ENCODE measurements around the gene CENPS. TPM values are rescaled to one million over a fixed set of nuclear protein-coding genes. Genes with fewer than 3 reads are reported as not detected.
"Not testable (repeated sequence)": the region's sequence is repeated elsewhere in the genome, so short reads cannot be mapped to it uniquely, and the experiment has no call there.

The CENPS gene
- polyA plus RNA-seq, 4 donors = 11.3 to 28.3 (median 26.6) TPM

DNA sequence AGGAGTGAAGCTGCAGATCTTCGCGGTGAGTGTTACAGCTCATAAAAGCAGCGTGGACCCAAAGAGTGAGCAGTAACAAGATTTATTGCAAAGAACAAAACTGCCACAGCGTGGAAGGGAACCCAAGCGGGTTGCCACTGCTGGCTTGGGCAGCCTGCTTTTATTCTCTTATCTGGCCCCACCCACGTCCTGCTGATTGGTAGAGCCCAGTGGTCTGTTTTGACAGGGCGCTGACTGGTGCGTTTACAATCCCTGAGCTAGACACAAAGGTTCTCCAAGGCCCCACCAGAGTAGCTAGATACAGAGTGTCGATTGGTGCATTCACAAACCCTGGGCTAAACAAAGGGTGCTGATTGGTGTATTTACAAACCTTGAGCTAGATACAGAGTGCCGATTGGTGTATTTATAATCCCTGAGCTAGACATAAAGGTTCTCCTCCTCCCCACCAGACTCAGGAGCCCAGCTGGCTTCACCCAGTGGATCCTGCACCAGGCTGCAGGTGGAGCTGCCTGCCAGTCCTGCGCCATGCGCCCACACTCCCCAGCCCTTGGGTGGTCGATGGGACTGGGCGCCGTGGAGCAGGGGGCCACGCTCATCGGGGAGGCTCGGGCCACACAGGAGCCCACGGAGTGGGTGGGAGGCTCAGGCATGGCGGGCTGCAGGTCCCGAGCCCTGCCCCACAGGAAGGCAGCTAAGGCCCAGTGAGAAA, 4.3 kb upstream of the CENPS start:
- FAIRE-seq; H3K27me3 ChIP-seq (ENCODE audit: control insufficient read depth in 3 of 3, insufficient read depth in 3 of 3, low read length in 3 of 3); H3K9me3 ChIP-seq (ENCODE audit: control insufficient read depth in 2 of 2, insufficient read depth in 1 of 2, low read depth in 1 of 2, low read length in 1 of 2); DNase-seq; H3K4me3 ChIP-seq (ENCODE audit: low read depth in 1 of 3, low read length in 3 of 3): not testable (repeated sequence)
- Histone ChIP-seq H3K27ac (ENCODE audit: low read depth in 1 of 3, low read length in 2 of 3) (peak overlapping the region in 1 of 3 donors; percentile 48), H3K36me3 (ENCODE audit: control insufficient read depth in 3 of 3, insufficient read depth in 2 of 3, low read depth in 1 of 3, low read length in 3 of 3) (peaks cover 0 to 10% (median 4%) of the 10 kb centered on the region in 3 donors), H3K4me1 (ENCODE audit: control insufficient read depth in 3 of 3, insufficient read depth in 2 of 3, low read depth in 1 of 3, low read length in 2 of 3) (peaks cover 0 to 12% (median 9%) of the 10 kb centered on the region in 3 donors)
- WGBS, 3 donors = 85 to 89% (median 88%) methylated on average over 19 to 21 of the region's 21 CpGs

DNA sequence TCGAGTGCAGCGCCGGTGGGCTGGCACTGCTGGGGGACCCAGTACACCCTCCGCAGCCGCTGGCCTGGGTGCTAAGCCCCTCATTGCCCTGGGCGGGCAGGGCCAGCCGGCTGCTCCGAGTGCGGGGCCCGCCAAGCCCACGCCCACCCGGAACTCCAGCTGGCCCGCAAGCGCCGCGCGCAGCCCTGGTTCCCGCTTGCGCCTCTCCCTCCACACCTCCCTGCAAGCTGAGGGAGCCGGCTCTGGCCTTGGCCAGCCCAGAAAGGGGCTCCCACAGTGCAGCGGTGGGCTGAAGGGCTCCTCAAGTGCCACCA, 3.7 kb upstream of the CENPS start:
- WGBS, 3 donors = 91 to 97% methylated on average over 7 to 21 of the region's 21 CpGs; no CpG with 5 or more reads in 1 of the 3 donors
- not testable (repeated sequence) for DNase-seq; H3K27me3 ChIP-seq (ENCODE audit: control insufficient read depth in 3 of 3, insufficient read depth in 3 of 3, low read length in 3 of 3); H3K4me3 ChIP-seq (ENCODE audit: low read depth in 1 of 3, low read length in 3 of 3); H3K9me3 ChIP-seq (ENCODE audit: control insufficient read depth in 2 of 2, insufficient read depth in 1 of 2, low read depth in 1 of 2, low read length in 1 of 2); FAIRE-seq; H3K36me3 ChIP-seq (ENCODE audit: control insufficient read depth in 3 of 3, insufficient read depth in 2 of 3, low read depth in 1 of 3, low read length in 3 of 3)
- peak overlapping the region in 1 of 3 donors; percentile 48 for H3K27ac ChIP-seq (ENCODE audit: low read depth in 1 of 3, low read length in 2 of 3)
- peaks cover 0 to 15% (median 5%) of the 10 kb centered on the region in 3 donors for H3K4me1 ChIP-seq (ENCODE audit: control insufficient read depth in 3 of 3, insufficient read depth in 2 of 3, low read depth in 1 of 3, low read length in 2 of 3)

- Histone ChIP-seq H3K27ac (ENCODE audit: low read depth in 1 of 3, low read length in 2 of 3) (no peak overlapping the region), H3K4me3 (ENCODE audit: low read depth in 1 of 3, low read length in 3 of 3) (no peak overlapping the region), H3K4me1 (ENCODE audit: control insufficient read depth in 3 of 3, insufficient read depth in 2 of 3, low read depth in 1 of 3, low read length in 2 of 3) (peaks cover 0 to 35% (median 3%) of the 10 kb centered on the region in 3 donors), H3K36me3 (ENCODE audit: control insufficient read depth in 3 of 3, insufficient read depth in 2 of 3, low read depth in 1 of 3, low read length in 3 of 3) (no peaks in the 10 kb centered on the region), H3K27me3 (ENCODE audit: control insufficient read depth in 3 of 3, insufficient read depth in 3 of 3, low read length in 3 of 3) (no peaks in the 10 kb centered on the region), H3K9me3 (ENCODE audit: control insufficient read depth in 2 of 2, insufficient read depth in 1 of 2, low read depth in 1 of 2, low read length in 1 of 2) (no peaks in the 10 kb centered on the region)
- 90 to 92% (median 92%) methylated on average over 5 of the region's 5 CpGs for WGBS, 3 donors
- FAIRE-seq = no peak
- DNase-seq = no peak
These were observed 1.2 kb upstream of the CENPS start for GRCh38 chr1:10428984-10429383.

DNA sequence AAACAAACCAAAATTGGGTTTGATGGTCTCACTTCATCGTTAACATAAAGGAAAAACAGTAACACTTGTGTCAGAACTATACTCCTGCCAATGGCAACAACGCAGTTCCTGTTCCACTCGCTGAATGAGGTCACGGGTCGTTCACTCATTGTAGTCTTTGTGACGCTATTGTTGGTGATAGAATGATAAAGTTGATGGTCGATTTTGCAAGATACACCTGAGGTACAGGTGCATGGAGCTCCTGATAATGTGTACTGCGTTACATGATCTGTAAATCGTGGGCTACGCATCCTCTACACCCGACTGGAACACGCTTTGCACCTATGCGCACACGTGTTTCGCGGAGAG, 391 bp upstream of the CENPS start:
- WGBS, 3 donors = 9 to 19% (median 12%) methylated on average over 16 of the region's 16 CpGs
- DNase-seq (peak in 1 of 2 donors; percentile 35), FAIRE-seq (no peak)
- Histone ChIP-seq H3K27ac (ENCODE audit: low read depth in 1 of 3, low read length in 2 of 3) (peak overlapping the region in 1 of 3 donors; percentile 69), H3K4me1 (ENCODE audit: control insufficient read depth in 3 of 3, insufficient read depth in 2 of 3, low read depth in 1 of 3, low read length in 2 of 3) (peaks cover 0 to 38% (median 0%) of the 10 kb centered on the region in 3 donors), H3K36me3 (ENCODE audit: control insufficient read depth in 3 of 3, insufficient read depth in 2 of 3, low read depth in 1 of 3, low read length in 3 of 3) (no peaks in the 10 kb centered on the region), H3K27me3 (ENCODE audit: control insufficient read depth in 3 of 3, insufficient read depth in 3 of 3, low read length in 3 of 3) (no peaks in the 10 kb centered on the region), H3K9me3 (ENCODE audit: control insufficient read depth in 2 of 2, insufficient read depth in 1 of 2, low read depth in 1 of 2, low read length in 1 of 2) (no peaks in the 10 kb centered on the region), H3K4me3 (ENCODE audit: low read depth in 1 of 3, low read length in 3 of 3) (peak overlapping the region in 2 of 3 donors; percentile 85 to 86)

DNA sequence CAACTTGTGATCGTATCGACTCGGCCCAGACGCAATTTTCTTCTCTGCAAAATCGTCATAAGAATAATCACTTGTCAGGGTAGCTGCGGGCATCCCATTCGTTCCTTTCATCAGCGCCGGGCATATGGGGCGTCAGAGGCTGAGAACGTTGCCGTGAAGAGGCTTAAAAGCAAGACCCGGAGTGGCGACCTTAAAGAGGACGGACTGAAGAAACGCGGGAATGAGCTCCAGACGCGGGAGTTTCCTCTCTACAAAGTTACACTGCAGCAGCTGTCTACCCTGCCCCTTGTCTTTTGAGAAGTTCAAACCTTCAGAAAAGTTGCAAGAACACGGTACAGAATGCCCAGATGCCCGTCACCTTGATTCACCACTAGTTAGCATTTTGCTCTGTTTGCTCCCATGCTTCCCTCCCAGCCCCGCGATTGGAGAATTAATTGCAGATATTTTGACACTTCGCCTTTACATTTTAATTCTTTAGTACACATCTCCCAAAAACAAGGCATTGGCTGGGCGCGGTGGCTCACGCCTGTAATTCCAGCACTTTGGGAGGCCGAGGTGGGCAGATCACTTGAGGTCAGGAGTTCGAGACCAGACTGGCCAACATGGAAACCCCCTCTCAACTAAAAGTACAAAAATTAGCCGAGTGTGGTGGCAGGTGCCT, 967 bp downstream of the CENPS start:
- Histone ChIP-seq H3K36me3 (ENCODE audit: control insufficient read depth in 3 of 3, insufficient read depth in 2 of 3, low read depth in 1 of 3, low read length in 3 of 3) (peaks cover 0 to 3% (median 0%) of the 10 kb centered on the region in 3 donors), H3K9me3 (ENCODE audit: control insufficient read depth in 2 of 2, insufficient read depth in 1 of 2, low read depth in 1 of 2, low read length in 1 of 2) (no peaks in the 10 kb centered on the region), H3K27ac (ENCODE audit: low read depth in 1 of 3, low read length in 2 of 3) (peak overlapping the region in 2 of 3 donors; percentile 80 to 82), H3K4me1 (ENCODE audit: control insufficient read depth in 3 of 3, insufficient read depth in 2 of 3, low read depth in 1 of 3, low read length in 2 of 3) (peaks cover 0 to 38% (median 0%) of the 10 kb centered on the region in 3 donors), H3K27me3 (ENCODE audit: control insufficient read depth in 3 of 3, insufficient read depth in 3 of 3, low read length in 3 of 3) (no peaks in the 10 kb centered on the region), H3K4me3 (ENCODE audit: low read depth in 1 of 3, low read length in 3 of 3) (peak overlapping the region; percentile 62 to 86 (median 85))
- 13 to 21% (median 14%) methylated on average over 30 of the region's 30 CpGs for WGBS, 3 donors
- peak in 1 of 2 donors; percentile 14 for DNase-seq
- no peak for FAIRE-seq

DNA sequence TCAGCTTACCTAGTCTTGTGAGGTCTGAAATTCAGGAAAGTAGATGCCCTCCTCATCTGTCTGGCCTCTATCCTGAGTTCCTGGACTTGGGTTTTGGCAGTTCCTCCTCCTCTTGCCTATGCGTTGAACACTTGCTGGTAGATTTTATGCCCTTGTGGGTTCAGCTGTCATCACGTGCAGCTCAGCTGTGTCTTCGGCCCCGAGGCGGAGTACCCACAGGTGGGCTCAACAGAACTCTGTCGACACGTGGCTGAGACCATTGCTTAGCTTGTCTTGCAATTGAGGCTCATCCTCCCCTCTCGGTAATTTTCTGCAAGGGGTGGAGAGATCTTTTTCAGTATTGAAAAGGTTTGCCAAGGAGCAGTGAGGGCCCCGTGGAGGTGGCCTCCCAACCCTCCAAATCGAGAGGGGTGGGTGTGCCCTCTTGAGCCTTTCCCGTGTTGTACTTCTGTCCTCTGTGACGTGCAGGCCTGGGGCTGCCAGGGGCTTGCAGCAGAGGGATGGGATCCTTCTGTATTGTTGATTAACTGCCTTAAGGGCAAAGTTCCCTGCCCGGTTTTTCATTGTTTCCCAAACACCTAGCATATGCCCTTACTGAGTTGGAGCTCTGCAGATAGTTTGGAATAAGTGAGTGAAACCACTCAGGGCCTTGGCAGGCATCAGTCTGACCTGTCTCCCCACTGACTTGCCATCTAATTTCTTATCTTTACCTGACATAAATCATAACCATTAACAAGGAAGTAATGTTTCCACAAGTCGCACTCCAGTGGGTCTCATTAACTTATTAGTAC, 2.9 kb downstream of the CENPS start:
- Histone ChIP-seq H3K4me3 (ENCODE audit: low read depth in 1 of 3, low read length in 3 of 3) (no peak overlapping the region), H3K36me3 (ENCODE audit: control insufficient read depth in 3 of 3, insufficient read depth in 2 of 3, low read depth in 1 of 3, low read length in 3 of 3) (peaks cover 0 to 3% (median 0%) of the 10 kb centered on the region in 3 donors), H3K9me3 (ENCODE audit: control insufficient read depth in 2 of 2, insufficient read depth in 1 of 2, low read depth in 1 of 2, low read length in 1 of 2) (no peaks in the 10 kb centered on the region), H3K4me1 (ENCODE audit: control insufficient read depth in 3 of 3, insufficient read depth in 2 of 3, low read depth in 1 of 3, low read length in 2 of 3) (peaks cover 0 to 39% (median 0%) of the 10 kb centered on the region in 3 donors), H3K27ac (ENCODE audit: low read depth in 1 of 3, low read length in 2 of 3) (peak overlapping the region in 2 of 3 donors; percentile 29 to 80), H3K27me3 (ENCODE audit: control insufficient read depth in 3 of 3, insufficient read depth in 3 of 3, low read length in 3 of 3) (no peaks in the 10 kb centered on the region)
- FAIRE-seq = no peak
- peak; percentile 63 to 73 for DNase-seq
- 15 to 59% (median 34%) methylated on average over 14 of the region's 14 CpGs for WGBS, 3 donors

DNA sequence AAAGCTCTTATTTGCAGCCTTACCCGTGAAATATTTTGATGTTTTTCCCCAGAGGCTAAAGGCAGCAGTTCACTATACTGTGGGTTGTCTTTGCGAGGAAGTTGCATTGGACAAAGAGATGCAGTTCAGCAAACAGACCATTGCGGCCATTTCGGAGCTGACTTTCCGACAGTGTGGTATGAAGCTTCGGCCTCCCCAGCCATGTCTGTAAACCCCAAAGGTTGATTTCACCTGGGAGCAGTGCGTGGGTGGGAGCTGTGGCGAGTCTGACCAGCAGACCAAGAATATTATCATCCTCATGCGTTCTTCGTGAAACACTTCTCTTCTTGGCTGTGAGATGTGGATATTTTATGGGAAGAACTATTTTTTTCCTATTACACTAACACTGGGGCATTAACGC, 3.6 kb downstream of the CENPS start:
- DNase-seq (no peak), FAIRE-seq (no peak)
- no peaks in the 10 kb centered on the region for H3K9me3 ChIP-seq (ENCODE audit: control insufficient read depth in 2 of 2, insufficient read depth in 1 of 2, low read depth in 1 of 2, low read length in 1 of 2)
- 40 to 78% (median 58%) methylated on average over 11 of the region's 11 CpGs for WGBS, 3 donors
- H3K4me3 ChIP-seq (ENCODE audit: low read depth in 1 of 3, low read length in 3 of 3) = no peak overlapping the region
- peaks cover 0 to 3% (median 0%) of the 10 kb centered on the region in 3 donors for H3K36me3 ChIP-seq (ENCODE audit: control insufficient read depth in 3 of 3, insufficient read depth in 2 of 3, low read depth in 1 of 3, low read length in 3 of 3)
- peak overlapping the region in 2 of 3 donors; percentile 29 to 80 for H3K27ac ChIP-seq (ENCODE audit: low read depth in 1 of 3, low read length in 2 of 3)
- H3K27me3 ChIP-seq (ENCODE audit: control insufficient read depth in 3 of 3, insufficient read depth in 3 of 3, low read length in 3 of 3) = no peaks in the 10 kb centered on the region
- H3K4me1 ChIP-seq (ENCODE audit: control insufficient read depth in 3 of 3, insufficient read depth in 2 of 3, low read depth in 1 of 3, low read length in 2 of 3) = peaks cover 0 to 43% (median 0%) of the 10 kb centered on the region in 3 donors

- no peak for DNase-seq
- H3K27me3 ChIP-seq (ENCODE audit: control insufficient read depth in 3 of 3, insufficient read depth in 3 of 3, low read length in 3 of 3) = no peaks in the 10 kb centered on the region
- peaks cover 0 to 3% (median 0%) of the 10 kb centered on the region in 3 donors for H3K36me3 ChIP-seq (ENCODE audit: control insufficient read depth in 3 of 3, insufficient read depth in 2 of 3, low read depth in 1 of 3, low read length in 3 of 3)
- peaks cover 0 to 46% (median 0%) of the 10 kb centered on the region in 3 donors for H3K4me1 ChIP-seq (ENCODE audit: control insufficient read depth in 3 of 3, insufficient read depth in 2 of 3, low read depth in 1 of 3, low read length in 2 of 3)
- FAIRE-seq = no peak
- no peaks in the 10 kb centered on the region for H3K9me3 ChIP-seq (ENCODE audit: control insufficient read depth in 2 of 2, insufficient read depth in 1 of 2, low read depth in 1 of 2, low read length in 1 of 2)
- H3K27ac ChIP-seq (ENCODE audit: low read depth in 1 of 3, low read length in 2 of 3) = no peak overlapping the region
- H3K4me3 ChIP-seq (ENCODE audit: low read depth in 1 of 3, low read length in 3 of 3) = no peak overlapping the region
- 94 to 95% (median 95%) methylated on average over 5 of the region's 5 CpGs for WGBS, 3 donors
These were observed 4.4 kb downstream of the CENPS start for GRCh38 chr1:10434590-10434989.

All from small intestine (tissue), 7 donors.